Gastrocnemius medialis (tissue), 4 donors: ENCODE measurements around the gene PDLIM3.

Experiments
- POLR2A ChIP-seq, 2 donors: fragments of 450-650 bp; IDR thresholded peaks; one replicate each; pipeline ENCODE4 v1.6.1; 2017; ENCODE audit warnings: antibody characterized with exemption in 2 of 2, mild to moderate bottlenecking in 2 of 2, moderate library complexity in 2 of 2
- TF ChIP-seq, protein P1 (sequence below), 5 experiments: fragments of 450-650 bp in 3 of 5; fragments of 200-600 bp in 2 of 5; sonication (generic) in 2 of 5; IDR thresholded peaks in 4 of 5; conservative IDR thresholded peaks in 1 of 5; 1 replicate in 4 of 5; 2 replicates in 1 of 5; pipeline ENCODE4 v1.5.1; 2016 to 2019; ENCODE audit warnings: antibody characterized with exemption in 5 of 5, mild to moderate bottlenecking in 3 of 5, moderate library complexity in 3 of 5

DNA sequence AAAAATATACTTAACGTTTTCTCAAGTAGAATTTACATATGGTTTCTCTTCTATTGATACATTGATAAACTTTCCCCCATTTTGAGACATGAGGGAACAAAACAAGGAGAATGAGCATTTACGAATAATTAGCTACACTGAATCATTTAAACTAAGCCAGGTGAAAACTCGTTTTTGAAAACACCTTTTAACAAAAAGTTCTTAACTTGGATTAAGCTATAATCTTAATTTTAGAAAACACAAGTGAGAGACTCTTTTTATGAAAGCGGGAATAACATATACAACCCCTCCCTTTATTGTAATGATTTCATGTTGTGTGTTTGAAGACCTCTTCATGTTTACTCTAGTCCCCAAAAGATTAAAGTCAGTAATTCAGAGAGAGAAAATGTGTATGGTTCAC, 20.1 kb downstream of the PDLIM3 start:
- TF ChIP-seq, protein P1, sequence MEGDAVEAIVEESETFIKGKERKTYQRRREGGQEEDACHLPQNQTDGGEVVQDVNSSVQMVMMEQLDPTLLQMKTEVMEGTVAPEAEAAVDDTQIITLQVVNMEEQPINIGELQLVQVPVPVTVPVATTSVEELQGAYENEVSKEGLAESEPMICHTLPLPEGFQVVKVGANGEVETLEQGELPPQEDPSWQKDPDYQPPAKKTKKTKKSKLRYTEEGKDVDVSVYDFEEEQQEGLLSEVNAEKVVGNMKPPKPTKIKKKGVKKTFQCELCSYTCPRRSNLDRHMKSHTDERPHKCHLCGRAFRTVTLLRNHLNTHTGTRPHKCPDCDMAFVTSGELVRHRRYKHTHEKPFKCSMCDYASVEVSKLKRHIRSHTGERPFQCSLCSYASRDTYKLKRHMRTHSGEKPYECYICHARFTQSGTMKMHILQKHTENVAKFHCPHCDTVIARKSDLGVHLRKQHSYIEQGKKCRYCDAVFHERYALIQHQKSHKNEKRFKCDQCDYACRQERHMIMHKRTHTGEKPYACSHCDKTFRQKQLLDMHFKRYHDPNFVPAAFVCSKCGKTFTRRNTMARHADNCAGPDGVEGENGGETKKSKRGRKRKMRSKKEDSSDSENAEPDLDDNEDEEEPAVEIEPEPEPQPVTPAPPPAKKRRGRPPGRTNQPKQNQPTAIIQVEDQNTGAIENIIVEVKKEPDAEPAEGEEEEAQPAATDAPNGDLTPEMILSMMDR (IDR thresholded peaks at IDR 0.05 in 4 of 5, conservative IDR thresholded peaks at IDR 0.05 in 1 of 5), result no peak
- TF ChIP-seq POLR2A (IDR thresholded peaks at IDR 0.05), result no peak
